ENCODE measurements around the gene FOXP1.

Gene FOXP1

DNA sequence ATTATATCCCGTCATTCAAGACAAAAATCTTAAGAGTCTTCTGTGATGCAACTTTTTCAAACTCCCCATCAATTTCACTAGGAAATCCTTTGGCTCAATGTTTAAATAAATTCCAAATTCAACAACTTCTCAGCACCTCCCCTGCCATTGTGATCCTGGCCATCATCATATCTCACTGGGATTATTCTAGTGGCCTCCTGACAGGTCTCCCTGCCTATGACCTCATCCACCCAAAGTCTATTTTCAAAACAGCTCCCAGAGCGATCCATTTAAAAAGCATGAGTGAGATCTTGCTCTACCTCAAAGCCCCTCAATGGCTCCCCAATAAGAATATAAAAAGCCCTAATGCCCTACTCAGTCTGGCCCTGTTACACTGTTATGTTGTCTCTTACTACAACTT lies 293.2 kb downstream of the FOXP1 start:
- no peak for DNase-seq

DNA sequence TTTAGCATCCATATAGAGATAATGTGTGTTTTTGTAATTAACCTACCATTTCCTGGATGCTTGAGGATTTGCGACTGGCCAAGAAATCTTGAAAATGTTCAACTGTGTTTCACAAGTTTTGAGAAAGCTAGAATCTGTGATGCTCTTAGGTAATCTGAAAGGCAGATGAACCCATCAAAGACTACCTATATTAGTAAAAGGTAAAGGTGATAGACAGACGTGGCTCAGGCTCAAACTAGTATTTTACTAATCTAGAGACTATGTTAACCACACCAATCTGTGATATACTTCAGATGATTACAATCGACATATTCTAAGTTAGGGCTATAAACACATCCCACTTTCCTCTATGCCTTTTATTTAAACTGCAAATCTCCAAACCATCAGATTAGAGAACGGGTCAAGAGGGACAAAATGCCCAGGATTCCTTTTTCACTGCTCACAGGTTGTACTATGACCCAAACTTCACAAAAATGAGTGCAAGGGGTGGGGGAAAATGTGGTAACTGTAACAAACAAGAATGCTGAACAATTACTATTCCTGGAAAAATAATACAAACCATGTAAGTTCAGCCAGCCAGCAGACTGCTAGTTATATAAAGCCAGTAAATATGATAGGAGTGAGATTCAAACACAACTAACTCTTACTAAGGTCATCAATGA lies 295.1 kb downstream of the FOXP1 start:
- peak; percentile 35 for DNase-seq

DNA sequence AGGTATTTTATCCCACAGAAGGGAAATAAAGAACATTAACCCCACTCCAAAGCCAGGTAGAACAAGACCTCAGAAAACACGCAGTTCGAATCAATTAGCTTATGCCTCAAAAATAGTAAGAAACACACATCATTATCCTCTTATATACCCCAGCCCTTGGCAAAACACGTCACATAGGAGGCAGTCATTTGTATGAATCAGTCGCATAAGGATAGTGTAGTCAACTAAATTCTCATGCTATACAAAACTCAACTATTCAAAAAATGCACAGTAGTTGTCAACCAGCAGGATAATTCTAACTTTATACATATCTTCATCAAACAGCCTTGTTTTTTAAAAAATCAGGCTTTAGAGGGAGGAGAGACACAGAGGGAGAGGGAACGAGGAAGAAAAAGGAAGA lies 298.4 kb downstream of the FOXP1 start:
- peak; percentile 58 for DNase-seq

DNA sequence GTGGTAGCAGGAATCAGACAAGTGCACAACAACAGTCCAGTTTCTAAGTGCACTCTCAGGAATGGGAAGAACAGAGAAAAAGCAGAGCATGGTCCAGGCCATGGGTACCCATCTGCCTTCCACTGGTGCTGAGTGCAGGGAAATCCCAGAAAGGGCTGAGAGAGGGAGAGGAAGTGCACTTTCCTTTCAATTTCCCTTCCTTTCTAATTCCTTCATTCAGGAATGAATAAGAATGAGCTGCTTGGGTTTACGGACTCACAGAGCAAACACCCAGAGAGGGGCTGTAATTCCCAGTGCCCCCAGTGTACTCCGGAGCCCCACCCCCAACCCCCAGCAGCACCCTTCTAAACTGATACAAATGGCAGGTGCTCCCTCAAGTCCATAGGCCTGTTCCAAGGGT lies 300.6 kb downstream of the FOXP1 start:
- DNase-seq, result no peak

DNA sequence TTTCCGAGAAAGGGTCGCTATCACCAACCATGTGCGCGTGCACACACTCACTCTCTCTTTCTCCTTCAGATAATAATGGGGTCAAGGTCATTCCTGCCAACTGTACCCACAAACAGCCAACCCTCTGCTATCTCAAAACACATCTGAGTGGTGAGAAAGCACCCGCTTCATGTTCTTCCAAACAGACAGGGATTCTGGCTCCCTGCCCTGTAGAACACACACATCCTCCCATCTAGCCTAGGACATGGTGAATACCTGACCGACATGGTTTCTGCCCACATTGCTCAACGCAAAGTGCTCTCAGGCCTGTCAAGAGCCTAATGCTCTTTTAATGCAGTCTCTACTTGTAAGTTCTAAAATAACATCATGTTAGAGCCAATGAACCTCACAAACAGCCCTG lies 302.2 kb downstream of the FOXP1 start:
- no peak for DNase-seq

DNA sequence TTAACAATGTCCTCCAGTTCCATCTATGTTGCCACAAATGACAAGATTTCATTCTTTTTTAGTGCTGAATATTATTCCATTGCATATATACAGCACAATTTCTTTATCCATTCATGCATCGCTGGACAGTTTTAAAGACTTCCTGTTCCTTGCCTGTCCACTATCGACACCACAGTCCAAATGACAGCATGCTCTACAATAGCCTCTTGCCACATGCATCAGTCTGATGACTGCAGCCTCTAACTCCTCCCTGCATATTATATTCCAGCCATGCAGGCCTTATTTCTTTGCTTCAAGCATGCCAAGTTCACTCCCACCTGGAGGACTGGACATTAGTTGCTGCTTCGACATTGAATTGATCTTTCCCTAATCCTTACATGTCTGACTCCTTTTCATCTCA lies 306.2 kb downstream of the FOXP1 start:
- no peak for DNase-seq

DNA sequence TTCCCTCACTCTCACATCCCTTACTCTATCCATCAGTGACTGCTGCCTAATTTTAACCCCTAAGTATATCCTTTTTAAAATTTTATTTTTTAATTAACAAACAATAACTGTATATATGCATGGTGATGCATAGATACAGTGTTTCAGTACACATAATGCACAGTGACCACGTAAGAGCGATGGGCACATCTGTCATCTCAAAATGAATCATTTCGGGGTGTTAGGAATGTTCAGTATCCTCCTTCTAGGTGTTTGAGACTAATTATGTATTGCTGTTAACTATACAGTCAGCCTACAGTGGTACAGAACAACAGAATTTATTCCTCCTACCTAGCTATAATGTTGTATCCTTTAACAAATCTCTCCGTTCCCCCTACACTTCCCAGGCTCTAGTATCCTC lies 307.0 kb downstream of the FOXP1 start:
- DNase-seq, result no peak

DNA sequence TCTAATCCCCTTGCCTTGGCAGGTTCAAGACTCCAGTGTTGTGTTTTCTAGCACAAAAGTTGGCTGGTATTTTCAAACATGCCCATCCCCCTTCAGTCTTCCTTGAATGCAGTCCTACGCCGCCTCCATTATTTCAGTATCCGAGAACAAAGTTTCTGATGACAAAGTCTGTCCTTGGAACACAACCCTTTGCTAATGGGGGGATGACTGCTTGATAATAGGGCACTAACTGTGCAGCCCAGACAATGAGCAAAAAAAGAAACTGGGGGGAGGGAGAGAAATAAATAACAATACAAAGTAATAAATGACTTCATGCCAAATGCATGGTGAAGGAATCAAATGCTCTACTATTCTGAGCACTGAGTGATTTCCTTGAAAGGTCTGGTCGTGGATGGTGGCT lies 310.1 kb downstream of the FOXP1 start:
- no peak for DNase-seq

DNA sequence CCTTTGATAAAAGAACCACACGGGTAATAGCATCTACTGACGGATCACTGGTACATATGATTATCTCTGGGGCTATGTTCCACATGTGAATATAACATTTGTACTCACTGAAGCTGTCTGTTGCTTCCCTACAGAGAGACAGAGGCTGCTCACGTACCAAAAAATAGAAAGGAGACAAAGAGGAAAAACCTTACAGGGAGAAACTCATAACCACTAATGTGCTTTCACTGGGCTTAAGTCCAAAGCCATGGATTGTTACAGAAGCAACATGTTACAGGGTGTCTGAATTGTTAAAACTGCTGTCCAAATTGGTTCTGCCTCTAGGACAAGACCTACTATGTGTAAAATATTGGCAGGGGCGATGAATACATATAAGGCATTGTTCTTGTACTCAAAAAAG lies 311.9 kb downstream of the FOXP1 start:
- peak; percentile 47 for DNase-seq

DNA sequence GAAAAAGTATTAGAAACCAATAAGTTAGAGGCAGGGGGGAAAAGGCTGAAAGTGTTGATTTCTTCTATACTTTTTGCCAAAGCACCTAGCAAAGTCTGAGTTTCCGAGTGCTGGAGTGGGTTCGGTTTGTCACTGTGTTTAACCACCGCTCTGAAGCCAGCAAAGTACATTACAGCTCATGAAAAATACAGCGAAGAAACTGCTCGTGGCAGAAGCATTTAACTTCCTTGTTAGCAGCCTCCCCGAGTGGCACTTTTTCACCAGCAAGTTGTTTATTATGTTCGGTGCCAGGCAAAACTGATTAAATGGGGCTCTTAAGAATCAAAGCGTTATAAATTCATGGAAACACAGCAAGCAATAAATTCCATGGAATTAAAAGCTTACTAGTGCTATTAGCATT lies 313.6 kb downstream of the FOXP1 start:
- no peak for DNase-seq

DNA sequence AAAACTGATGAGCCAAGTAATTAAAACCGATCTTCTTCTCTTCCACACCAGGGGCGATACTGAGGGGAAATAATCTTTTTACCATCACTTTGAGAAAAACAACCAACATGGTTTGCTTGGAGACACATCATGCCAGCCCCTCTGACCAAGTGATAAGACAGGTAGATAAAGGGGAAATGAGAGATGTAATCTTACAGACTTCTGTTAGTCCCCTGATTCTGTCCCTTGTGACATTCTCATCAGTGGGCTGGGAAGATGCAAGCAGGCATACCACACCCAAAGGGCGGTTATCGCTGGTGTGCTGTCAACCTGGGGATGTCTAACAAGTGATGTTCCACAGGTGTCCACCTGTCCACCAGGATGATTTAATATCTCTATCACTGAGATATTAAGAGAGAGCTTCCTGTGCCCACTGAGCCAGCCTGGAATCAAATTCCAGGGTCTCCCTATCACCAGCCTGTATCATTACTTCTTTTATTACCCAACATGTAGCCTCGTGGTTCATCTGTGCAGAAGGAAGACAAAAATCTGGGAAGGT lies 315.0 kb downstream of the FOXP1 start:
- DNase-seq, result no peak

DNA sequence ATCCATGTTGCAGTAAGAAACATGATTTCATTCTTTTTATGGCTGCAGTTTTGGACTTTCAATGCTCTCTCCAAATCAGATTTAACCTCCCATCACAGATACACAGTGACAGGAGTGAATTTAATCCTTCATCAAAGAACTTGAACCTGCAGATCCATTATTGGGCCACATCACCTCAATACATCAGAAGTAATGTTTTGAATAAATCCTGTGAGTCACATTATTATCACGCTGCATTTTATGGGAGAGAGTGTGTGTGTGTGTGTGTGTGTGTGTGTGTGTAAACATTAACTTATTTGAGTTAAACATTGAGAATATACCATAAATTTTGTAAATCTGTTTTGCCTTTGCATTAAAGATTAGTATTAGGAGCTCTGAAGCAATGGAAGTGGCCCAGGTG lies 316.7 kb downstream of the FOXP1 start:
- no peak for DNase-seq

DNA sequence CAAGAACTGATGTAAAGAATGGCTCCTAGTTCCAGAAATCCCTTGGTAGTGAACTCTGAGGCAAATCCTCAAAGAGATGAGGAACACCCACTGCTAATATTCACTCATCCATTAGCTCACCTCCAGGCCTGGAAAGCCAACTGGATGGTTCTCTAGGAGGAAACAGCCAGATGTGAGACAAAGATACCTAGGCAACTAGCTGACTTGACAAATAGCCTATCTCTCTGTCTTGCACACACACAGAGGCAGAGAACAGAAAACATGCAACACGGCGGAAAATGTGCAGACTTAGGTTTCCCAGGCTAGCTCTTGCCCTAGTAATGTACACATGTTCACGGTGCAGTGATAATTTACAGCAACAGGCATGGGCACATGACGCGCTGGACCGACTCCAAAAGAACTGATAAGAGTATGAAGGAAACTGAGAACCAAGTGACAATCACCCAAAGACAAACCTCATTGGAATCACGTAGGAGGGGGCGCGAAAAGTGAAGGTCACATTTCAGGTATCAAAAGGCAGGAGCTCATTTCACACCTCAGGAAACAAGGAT lies 318.1 kb downstream of the FOXP1 start:
- no peak for DNase-seq

DNA sequence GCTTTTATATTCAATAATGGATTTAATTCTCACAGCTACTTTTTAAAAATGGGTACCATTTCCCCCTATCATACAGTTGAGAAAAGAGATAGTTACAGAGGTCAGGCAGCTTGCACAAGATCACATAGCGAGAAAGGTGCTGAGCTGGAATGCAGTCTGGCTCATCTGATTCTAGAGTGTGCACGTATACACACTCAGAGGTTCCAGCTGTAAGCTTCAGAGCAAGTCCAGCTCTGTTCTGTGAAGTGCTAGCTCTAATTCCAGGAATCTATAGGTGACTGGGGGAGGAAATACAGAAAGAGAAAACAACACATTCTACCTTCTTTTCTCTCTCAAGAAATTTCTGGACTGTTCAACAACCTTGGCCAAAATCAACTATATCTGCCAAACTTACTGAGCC lies 318.7 kb downstream of the FOXP1 start:
- DNase-seq, result no peak

DNA sequence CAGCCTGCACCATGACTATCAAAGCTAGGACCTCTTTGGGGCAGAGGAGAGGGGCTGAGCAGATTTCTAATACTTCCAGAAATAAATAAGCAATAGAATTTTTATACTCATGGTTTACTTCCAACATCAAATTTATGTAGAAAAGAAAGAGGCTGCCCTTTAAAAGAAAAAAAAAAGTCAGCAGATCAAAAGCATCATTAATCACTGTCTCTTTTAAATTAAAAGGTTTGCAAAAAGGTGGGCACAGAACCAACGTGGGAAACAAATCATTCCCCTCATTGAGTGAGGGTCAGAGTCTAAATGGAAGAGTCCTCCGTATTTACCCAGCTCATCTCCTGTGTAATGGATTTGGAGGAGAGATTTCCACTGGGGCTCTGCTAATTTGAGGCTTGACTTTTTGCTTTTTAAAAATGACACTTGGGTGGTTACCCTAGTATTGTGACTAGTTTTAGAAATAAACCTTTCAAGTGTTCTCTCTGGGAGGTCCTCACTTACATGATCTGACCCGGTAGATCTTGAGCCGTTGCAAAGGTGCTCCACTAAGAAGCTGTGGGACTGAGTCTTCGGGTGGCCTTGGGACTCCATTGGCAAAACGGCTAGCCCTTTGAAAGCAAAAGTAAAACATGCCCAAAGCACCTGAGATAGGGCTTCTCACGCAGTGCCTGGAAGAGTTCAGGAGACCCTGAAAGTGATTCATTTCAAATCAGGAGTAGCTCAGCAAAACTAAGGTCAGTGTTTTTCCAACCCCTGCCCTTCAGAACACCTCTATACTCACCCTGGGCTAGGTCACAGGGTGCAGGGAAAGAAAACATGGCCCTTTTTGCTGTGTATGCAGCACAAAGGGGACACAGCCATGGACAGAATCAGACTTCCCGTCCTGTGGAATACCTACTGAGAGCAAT lies 320.9 kb downstream of the FOXP1 start:
- no peak for DNase-seq

DNA sequence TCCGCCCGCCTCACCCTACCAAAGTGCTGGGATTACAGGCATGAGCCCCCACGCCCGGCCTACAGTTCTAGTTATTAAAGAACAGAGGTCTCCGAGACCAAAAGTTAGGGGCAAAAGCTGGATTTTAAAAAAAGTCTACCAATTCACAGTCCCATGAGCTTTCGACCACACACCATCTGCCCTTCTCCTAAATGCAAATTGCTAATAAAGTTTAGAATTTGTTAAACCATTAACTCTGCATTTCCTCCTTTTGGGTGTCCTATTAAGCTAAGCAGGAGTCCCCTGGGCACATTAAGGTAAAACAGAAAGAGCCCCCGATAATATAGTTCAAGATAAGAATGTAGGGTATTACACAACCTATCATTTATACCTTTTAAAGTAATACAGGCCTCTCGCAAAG lies 322.7 kb downstream of the FOXP1 start:
- no peak for DNase-seq

DNA sequence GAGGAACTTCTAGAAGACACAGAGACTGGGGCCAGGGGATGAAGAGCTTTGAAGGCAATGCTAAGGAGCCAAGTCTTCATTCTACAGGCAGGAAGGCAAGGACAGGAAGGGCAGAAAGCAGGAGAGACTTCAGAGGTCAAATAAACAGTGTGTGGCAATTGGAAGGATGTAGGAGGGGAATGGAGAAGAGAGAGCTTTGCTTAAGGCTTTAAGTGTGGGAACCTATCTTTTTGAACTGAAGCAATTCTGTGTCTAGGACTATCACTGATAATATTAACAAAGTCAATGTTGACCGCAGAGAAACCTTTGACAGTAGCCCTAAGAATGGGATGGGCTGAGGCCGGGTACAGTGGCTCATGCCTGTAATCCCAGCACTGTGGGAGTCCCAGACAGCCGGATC lies 325.0 kb downstream of the FOXP1 start:
- no peak for DNase-seq

DNA sequence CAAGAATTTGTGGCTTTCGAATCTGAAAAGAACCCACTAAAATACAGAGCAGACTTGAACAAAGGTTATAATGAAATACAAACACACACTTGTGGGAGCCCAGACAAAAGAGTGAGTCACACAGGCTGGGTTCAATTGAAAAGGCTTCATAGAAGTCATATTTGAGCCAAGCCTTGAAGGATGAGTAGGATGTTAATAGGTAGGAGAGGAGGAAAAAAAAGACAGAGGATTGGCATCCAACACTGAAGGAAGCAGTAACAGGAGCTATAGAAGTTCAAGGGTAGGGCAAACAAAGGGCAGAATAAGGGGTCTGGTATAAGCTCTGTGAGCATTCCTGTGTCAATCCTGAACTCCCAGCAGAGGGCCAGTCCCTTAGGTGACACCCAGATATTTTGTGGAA lies 325.4 kb downstream of the FOXP1 start:
- peak; percentile 91 for DNase-seq

DNA sequence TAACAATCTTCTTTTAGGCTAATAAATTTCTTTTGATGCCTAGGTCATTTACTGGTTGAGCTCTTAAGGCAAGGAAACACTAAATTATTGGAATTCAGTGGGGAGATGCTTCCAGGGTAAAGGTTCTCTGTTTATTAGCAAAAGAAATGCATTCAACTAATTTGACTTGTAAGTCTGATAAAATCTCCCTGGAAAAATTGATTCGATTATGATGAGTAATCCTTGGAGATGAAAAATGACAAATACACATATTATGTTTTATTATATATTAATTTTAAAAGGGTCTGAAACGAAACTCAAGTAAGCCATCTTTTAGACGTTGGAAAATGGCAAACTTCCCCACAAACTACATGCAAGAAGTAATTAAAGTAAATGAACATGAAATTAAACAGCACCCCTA lies 328.0 kb downstream of the FOXP1 start:
- no peak for DNase-seq

DNA sequence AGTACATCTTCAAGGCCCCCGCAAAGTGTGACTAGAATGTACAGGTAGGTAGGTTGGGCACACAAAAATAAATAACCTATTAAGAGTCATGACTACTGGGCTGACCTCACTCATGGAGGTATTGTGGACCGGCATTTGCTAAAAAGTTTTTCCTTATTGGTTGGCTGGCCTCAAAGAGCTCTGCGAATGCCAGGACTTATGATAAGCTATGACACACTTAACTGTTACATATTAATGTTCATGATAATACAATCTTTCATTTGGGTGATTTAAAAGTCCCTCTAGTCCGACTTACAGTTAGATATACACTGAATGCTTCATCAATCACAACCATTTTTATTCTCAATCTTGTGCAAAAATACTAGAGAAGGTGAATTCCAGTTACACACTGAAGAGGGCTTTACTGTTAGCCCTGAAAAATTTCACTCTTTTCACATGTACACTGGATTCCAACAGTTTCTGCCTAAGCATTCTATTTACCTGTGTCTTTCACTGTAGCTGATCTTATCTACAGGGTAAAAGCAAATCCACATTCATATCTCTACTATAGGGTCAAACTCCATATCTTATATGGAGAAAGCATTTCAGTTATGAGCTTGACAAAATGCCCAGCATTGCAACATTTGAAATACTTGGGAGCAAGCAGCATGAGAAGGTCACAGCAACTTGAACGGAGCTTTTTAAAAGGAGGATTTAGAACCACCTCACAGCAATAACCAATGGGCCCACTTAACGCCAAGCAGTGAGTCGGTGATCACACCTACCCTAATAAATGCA lies 329.1 kb downstream of the FOXP1 start:
- DNase-seq, result peak; percentile 71

DNA sequence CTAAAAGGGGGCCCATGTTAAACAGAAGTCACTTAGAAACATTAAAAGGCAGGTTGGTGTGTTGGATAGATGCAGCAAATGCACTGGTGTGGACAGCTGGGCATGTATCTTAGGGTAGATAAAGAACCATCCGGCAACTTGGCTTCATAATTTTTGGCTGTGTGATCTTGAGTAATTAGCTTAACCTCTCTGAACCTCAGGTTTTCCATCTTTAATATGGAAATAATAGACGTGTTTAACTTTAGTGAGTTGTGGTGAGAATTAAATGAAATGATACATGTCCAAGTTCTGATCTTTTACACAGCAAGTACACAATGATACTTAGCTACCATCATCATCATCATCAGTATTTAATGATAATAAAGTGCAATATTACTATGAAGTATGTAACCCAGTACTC lies 330.4 kb downstream of the FOXP1 start:
- no peak for DNase-seq

DNA sequence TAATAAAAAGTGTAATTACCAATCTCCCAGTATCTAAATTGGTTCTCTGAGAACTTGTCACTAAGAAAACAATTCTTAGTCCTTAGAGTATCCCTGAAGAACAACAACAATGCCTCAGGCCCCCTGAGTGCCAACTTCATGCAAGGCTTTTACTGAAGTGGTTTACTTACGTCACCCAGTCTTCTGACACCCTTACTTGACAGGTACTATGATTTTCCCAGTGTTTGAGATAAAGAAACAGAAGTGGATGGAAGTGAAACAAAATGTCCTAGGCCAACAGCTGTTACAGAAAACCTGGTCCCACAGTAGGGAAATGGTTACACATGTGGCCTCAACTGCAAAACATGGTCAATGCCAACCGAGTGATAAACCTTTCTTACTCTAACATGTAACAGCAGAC lies 331.1 kb downstream of the FOXP1 start:
- no peak for DNase-seq

DNA sequence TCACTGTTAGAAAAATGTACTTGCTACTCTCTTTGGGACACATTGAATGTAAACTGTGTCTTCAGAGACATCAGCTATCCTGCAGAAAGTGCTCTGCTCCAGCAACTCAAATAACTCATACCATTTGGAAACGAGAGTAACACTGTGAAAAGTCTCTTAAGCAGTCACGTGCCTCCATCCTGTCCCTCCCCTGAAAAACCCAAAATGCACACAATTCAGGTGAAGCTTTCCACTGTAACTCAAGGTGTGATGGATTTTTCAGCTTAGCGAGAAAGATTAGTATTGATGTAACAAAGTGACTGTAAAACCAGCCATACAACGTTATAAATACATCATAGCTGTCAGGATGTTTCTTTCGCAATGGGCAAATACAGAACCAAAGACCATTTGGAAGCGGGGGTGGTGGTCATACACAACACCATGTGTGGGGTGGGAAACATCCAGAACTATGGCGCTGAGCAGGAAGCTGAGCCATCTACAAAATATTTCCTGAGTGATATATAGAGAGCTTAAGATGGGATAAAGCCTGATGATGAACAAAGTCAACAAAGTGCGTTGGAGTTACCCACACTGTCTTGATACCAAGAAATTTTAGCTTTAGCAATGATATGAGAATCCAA lies 332.3 kb downstream of the FOXP1 start:
- DNase-seq, result peak; percentile 98
